ENCODE data around the gene FLOT2. TPM values are rescaled to one million over a fixed set of nuclear protein-coding genes. Genes with fewer than 3 reads are reported as not detected.

The FLOT2 gene
- total and polyA plus RNA-seq, 2 of the 8 experiments (the other 6 are each of a cell fraction or from before 2014, with no cell fraction given): 116 to 189 TPM

DNA sequence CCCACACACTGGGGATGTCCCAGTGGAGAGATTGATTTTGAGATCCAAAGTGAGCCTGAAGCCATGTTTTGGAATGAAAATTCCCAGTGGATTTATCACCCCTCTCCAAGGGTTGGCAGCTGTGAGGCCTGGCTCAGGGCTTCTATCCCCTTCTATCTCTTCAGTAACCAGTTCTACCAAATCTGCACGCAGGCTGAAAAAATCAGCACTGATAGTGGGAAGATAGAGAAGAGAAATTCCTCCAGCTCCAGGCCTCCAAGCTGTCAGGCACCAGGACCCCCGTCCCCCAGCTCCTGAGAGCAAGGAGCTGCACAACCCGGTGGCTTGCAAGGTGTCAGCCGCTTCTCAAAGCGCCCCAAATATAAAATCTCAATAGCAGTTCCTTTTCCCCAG is 1.0 kb downstream of the FLOT2 start:
- no peak overlapping the region for H2BK12ac ChIP-seq (ENCODE audit: low read depth, low read length)
- H3K27me3 ChIP-seq (replicated peaks in 1 of 4; ENCODE audit: control insufficient read depth in 3 of 4, extremely low read depth in 1 of 4, insufficient read depth in 3 of 4, low read length in 3 of 4): no peaks in the 10 kb centered on the region
- H3K27ac ChIP-seq (ENCODE audit: low read depth, low read length): no peak overlapping the region
- H2BK120ac ChIP-seq (replicated peaks; ENCODE audit: low read depth, low read length): no peak overlapping the region
- H4K91ac ChIP-seq (replicated peaks; ENCODE audit: insufficient read length, low read length): no peak overlapping the region
- CTCF ChIA-PET (ENCODE audit: partially characterized antibody): interaction anchor here (0.8 to 7.3 kb wide), 10 partner anchors 9 to 348 kb away, joined by 3 to 47 read pairs (median 6); no protein-coding TSS in a partner anchor
- peaks cover 4 to 24% of the 10 kb centered on the region in 2 experiments for H3K79me2 ChIP-seq (ENCODE audit: control insufficient read depth in 1 of 2, insufficient read depth in 2 of 2, low read length in 2 of 2)
- H2BK20ac ChIP-seq (ENCODE audit: low read length): no peak overlapping the region
- H3K9me3 ChIP-seq (ENCODE audit: insufficient read depth in 2 of 2, low read depth in 1 of 2, low read length in 1 of 2): no peaks in the 10 kb centered on the region
- H2BK15ac ChIP-seq (ENCODE audit: low read length): no peak overlapping the region
- H3K9ac ChIP-seq (replicated peaks in 1 of 4; ENCODE audit: extremely low read depth in 1 of 4, low read depth in 3 of 4, low read length in 3 of 4): no peak overlapping the region; a peak in 1 of 7 replicates
- peaks cover 11% of the 10 kb centered on the region for H3K79me1 ChIP-seq (ENCODE audit: low read depth, low read length)
- WGBS, 2 experiments (ENCODE audit: extremely low coverage in 1 of 2, insufficient coverage in 1 of 2, insufficient read length in 1 of 2, insufficient replicate concordance in 2 of 2, low coverage in 1 of 2, low lambda C conversion rate in 2 of 2, missing lambda C conversion rate in 1 of 2): 8% methylated on average over 5 of the region's 5 CpGs; no CpG with 5 or more reads in 1 of the 2 experiments
- H4K8ac ChIP-seq (ENCODE audit: extremely low read depth, insufficient read depth, low read length): no peak overlapping the region
- no peak for FAIRE-seq
- no peak overlapping the region for H2AK5ac ChIP-seq (ENCODE audit: low read depth, low read length)
- H2AFZ ChIP-seq (ENCODE audit: low read length): no peak overlapping the region
- POLR2A ChIA-PET (ENCODE audit: partially characterized antibody): interaction anchor here (1.0 to 5.2 kb wide), 13 partner anchors 9 to 185 kb away, joined by 3 to 51 read pairs (median 6); partner anchors contain the start of genes FAM222B, PROCA1, RPL23A and TLCD1
- H3K4me1 ChIP-seq (replicated peaks in 1 of 4; ENCODE audit: control insufficient read depth in 3 of 4, insufficient read depth in 4 of 4, low read length in 3 of 4): peaks cover 1 to 14% (median 5%) of the 10 kb centered on the region in 4 experiments
- H3K23ac ChIP-seq (ENCODE audit: insufficient read length): no peak overlapping the region
- H3K36me3 ChIP-seq (ENCODE audit: control insufficient read depth in 2 of 4, insufficient read depth in 4 of 4, low read length in 3 of 4): no peaks in the 10 kb centered on the region; a peak in 2 of 8 replicates
- H4K5ac ChIP-seq (ENCODE audit: insufficient read length, low read depth, low read length): no peak overlapping the region
- H3K23me2 ChIP-seq (ENCODE audit: low read depth, low read length): peaks cover 2% of the 10 kb centered on the region; the same call in 1 of the 2 replicates
- no peak overlapping the region for H2BK5ac ChIP-seq (ENCODE audit: low read depth, low read length)
- H3K14ac ChIP-seq (ENCODE audit: insufficient read length): no peak overlapping the region
- DNase-seq (ENCODE audit: low read depth in 1 of 2, low spot score in 2 of 2): no peak
- no peak overlapping the region for H3K4ac ChIP-seq (replicated peaks; ENCODE audit: insufficient read length, low read depth, low read length)
- peak overlapping the region; percentile 68 to 71 for H3K4me2 ChIP-seq (ENCODE audit: insufficient read depth in 1 of 2, low read depth in 2 of 2, low read length in 2 of 2)
- H3K56ac ChIP-seq (replicated peaks; ENCODE audit: insufficient read length, low read depth, low read length): no peak overlapping the region
- H3K4me3 ChIP-seq (ENCODE audit: extremely low read depth in 1 of 4, insufficient read depth in 2 of 4, low read depth in 3 of 4, low read length in 4 of 4): peak overlapping the region; percentile 79 to 94 (median 89)
- peaks cover 0 to 5% of the 10 kb centered on the region in 2 experiments for H4K20me1 ChIP-seq (replicated peaks in 1 of 2; ENCODE audit: control insufficient read depth in 1 of 2, insufficient read depth in 2 of 2, low read length in 2 of 2)
- no peak overlapping the region; the same call in 1 of the 2 replicates for H3K18ac ChIP-seq (ENCODE audit: extremely low read depth, low read length)
- TF ChIP-seq POLR2A (IDR thresholded peaks at IDR 0.05; ENCODE audit: control extremely low read depth in 1 of 2, low read depth in 2 of 2, low read length in 2 of 2) (no peak), POLR2AphosphoS5 (IDR thresholded peaks at IDR 0.05; ENCODE audit: low read depth, low read length) (no peak), TEAD4 (IDR thresholded peaks at IDR 0.05; ENCODE audit: low read depth, low read length) (no peak), CBX5 (IDR thresholded peaks at IDR 0.05; ENCODE audit: low read depth, low read length) (no peak), SRF (IDR thresholded peaks at IDR 0.05; ENCODE audit: low read depth, low read length) (no peak), JUN (IDR thresholded peaks at IDR 0.05; ENCODE audit: low read depth, low read length) (no peak), RXRA (IDR thresholded peaks at IDR 0.05; ENCODE audit: insufficient read depth, low read depth, low read length) (no peak), TAF7 (optimal IDR thresholded peaks at IDR 0.05; ENCODE audit: borderline replicate concordance, low read depth, low read length) (no peak), POU5F1 (IDR thresholded peaks at IDR 0.05; ENCODE audit: low read depth, low read length) (no peak), EP300 (IDR thresholded peaks at IDR 0.05; ENCODE audit: borderline replicate concordance in 1 of 2, low read depth in 2 of 2, low read length in 2 of 2) (no peak), GABPA (IDR thresholded peaks at IDR 0.05; ENCODE audit: borderline replicate concordance, insufficient read depth, low read length) (no peak), ATF3 (IDR thresholded peaks at IDR 0.05; ENCODE audit: insufficient read depth, low read depth, low read length) (no peak)
- TF ChIP-seq, protein P1, sequence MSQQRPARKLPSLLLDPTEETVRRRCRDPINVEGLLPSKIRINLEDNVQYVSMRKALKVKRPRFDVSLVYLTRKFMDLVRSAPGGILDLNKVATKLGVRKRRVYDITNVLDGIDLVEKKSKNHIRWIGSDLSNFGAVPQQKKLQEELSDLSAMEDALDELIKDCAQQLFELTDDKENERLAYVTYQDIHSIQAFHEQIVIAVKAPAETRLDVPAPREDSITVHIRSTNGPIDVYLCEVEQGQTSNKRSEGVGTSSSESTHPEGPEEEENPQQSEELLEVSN (IDR thresholded peaks at IDR 0.05): no peak

Data from H1 (cell line).